HepG2 (cell line): Measurements from ENCODE around the gene OR13C2. TPM values are rescaled to one million over a fixed set of nuclear protein-coding genes. Genes with fewer than 3 reads are reported as not detected.

ENCODE experiments used
- ATAC-seq: fragments of 200-7000 bp; cut with Tn5 transposase; 3 replicates; pipeline ENCODE4 v1.9.1; 2020; ENCODE audit warnings: mild to moderate bottlenecking, moderate library complexity
- BruUV-seq: library from RNA; stranded (reverse); fragments of 400-500 nt; replicated peaks from 2 replicates; lab custom pipeline; 2021; lab: Mats Ljungman, UMichigan
- CTCF ChIA-PET: fragments of 300-600 bp; formaldehyde crosslinking; extraction: SDS; loops from one replicate; lab custom pipeline; 2021; ENCODE audit warnings: low total read pairs, inconsistent platforms, low intra/inter-chr PET ratio; lab: Yijun Ruan, JAX
- POLR2A ChIA-PET: fragments of 350-600 bp; sonication (Branson Sonifier 250); formaldehyde crosslinking; loops from one replicate; lab custom pipeline; 2020; ENCODE audit warnings: antibody characterized with exemption, inconsistent platforms; lab: Yijun Ruan, JAX
- DNase-seq: peaks from one replicate; pipeline ENCODE4 v3.0.0-alpha.2; 2015; ENCODE audit warnings: low spot score
- FAIRE-seq: peaks from 3 replicates; lab custom pipeline; 2011; peaks lifted over from hg19 to GRCh38; lab: Jason Lieb, UNC
- H2AFZ ChIP-seq: one replicate; pipeline ENCODE4 v1.6.1; 2011; ENCODE audit warnings: low read length, inconsistent platforms
- H3K27ac ChIP-seq: fragments of 300-600 bp; 3 replicates; pipeline ENCODE4 v1.8.0; 2011; ENCODE audit warnings: mixed run types, mild to moderate bottlenecking, mixed read lengths, low read length, inconsistent platforms; ENCODE audit not compliant: insufficient read depth; ENCODE audit errors: extremely low read length
- H3K27me3 ChIP-seq, 2 experiments: fragments of 200-600 bp in 1 of 2; 2 replicates in 1 of 2; 3 replicates in 1 of 2; pipeline versions ENCODE4 v1.6.0 to v1.8.0; 2011; ENCODE audit warnings: low read length in 2 of 2, mild to moderate bottlenecking in 2 of 2, moderate library complexity in 2 of 2, inconsistent platforms in 1 of 2; ENCODE audit not compliant: insufficient read depth in 2 of 2, control insufficient read depth in 1 of 2
- H3K36me3 ChIP-seq, 2 experiments: fragments of 200-600 bp in 1 of 2; replicated peaks in 1 of 2; 2 replicates in 1 of 2; 3 replicates in 1 of 2; pipeline versions ENCODE4 v1.5.1 to v1.8.0; 2011; ENCODE audit warnings: low read length in 2 of 2, inconsistent platforms in 1 of 2; ENCODE audit not compliant: insufficient read depth in 2 of 2, control insufficient read depth in 1 of 2
- H3K4me1 ChIP-seq: 2 replicates; pipeline ENCODE4 v1.5.1; 2012; ENCODE audit warnings: low read length, inconsistent platforms; ENCODE audit not compliant: insufficient read depth
- H3K4me2 ChIP-seq: 2 replicates; pipeline ENCODE4 v1.6.0; 2011; ENCODE audit warnings: low read depth, low read length, inconsistent platforms
- H3K4me3 ChIP-seq, 3 experiments: fragments of 200-600 bp in 1 of 3; sonication (generic), shearing (Covaris generic) in 1 of 3; replicated peaks in 1 of 3; 2 replicates each; pipeline ENCODE4 v1.5.1; 2011 to 2016; ENCODE audit warnings: low read length in 3 of 3, inconsistent platforms in 2 of 3, low read depth in 2 of 3, mild to moderate bottlenecking in 2 of 3, control low read depth in 1 of 3, mixed read lengths in 1 of 3; ENCODE audit not compliant: insufficient read depth in 1 of 3
- H3K79me2 ChIP-seq: one replicate; pipeline ENCODE4 v1.6.1; 2011; ENCODE audit warnings: low read length, inconsistent platforms; ENCODE audit not compliant: insufficient read depth
- H3K9ac ChIP-seq: 2 replicates; pipeline ENCODE4 v1.6.0; 2011; ENCODE audit warnings: mild to moderate bottlenecking, low read depth, low read length, inconsistent platforms; ENCODE audit not compliant: insufficient read depth
- H3K9me3 ChIP-seq: 2 replicates; pipeline ENCODE4 v1.5.1; 2012; ENCODE audit warnings: mild to moderate bottlenecking, low read length
- H4K20me1 ChIP-seq: 2 replicates; pipeline ENCODE4 v1.6.0; 2011; ENCODE audit warnings: inconsistent platforms, mild to moderate bottlenecking, low read length, moderate library complexity; ENCODE audit not compliant: insufficient read depth
- ATF7 ChIP-seq, 2 experiments: fragments of 450-650 bp in 1 of 2; sonication (generic) in 1 of 2; formaldehyde crosslinking in 1 of 2; IDR thresholded peaks; 2 replicates each; pipeline versions ENCODE4 v1.4.0 to v1.6.1; 2016 to 2020; ENCODE audit warnings: antibody characterized with exemption in 1 of 2, mild to moderate bottlenecking in 1 of 2, missing genetic modification reagents in 1 of 2
- CEBPB ChIP-seq: IDR thresholded peaks from 2 replicates; pipeline ENCODE4 v1.6.1; 2011; ENCODE audit warnings: low read depth, low read length, improper control_type of control experiment, borderline replicate concordance
- MBNL3 ChIP-seq: fragments of 250-450 bp; sonication (Bioruptor Pico); conservative IDR thresholded peaks from 2 replicates; pipeline ENCODE4 v1.8.0; 2022; ENCODE audit warnings: mild to moderate bottlenecking, inconsistent platforms
- WGBS: methylation state at CpG from one replicate; pipeline ENCODE4 v1.1.6; 2017; ENCODE audit warnings: low lambda C conversion rate; 5-methylcytosine and 5-hydroxymethylcytosine counted together
- in situ Hi-C: cut with HindIII; loops from 2 replicates; pipeline ENCODE4 v1.10.0; 2017; ENCODE audit warnings: low pct_unique_long_range_greater_than_20kb; ENCODE audit not compliant: extremely low pct_ligation_motif_present
- intact Hi-C: fragments of 100-400 bp; cut with micrococcal nuclease; formaldehyde crosslinking; loops from one replicate; pipeline ENCODE4 v1.10.0; 2022; ENCODE audit not compliant: unreplicated experiment
- polyA plus RNA-seq, 8 experiments: library from polyadenylated mRNA; depleted of rRNA in 3 of 8; stranded (reverse) in 7 of 8; unstranded in 1 of 8; fragments of >200 nt; fragmentation: Illumina TruSeq in 4 of 8; extraction: Trizol in 4 of 8; gene quantifications; 2 replicates each; pipeline versions ENCODE4 v1.2.1 to v1.2.3, GENCODE V29; 2011 to 2016; ENCODE audit warnings: low read depth in 4 of 8, missing spikeins in 1 of 8, mixed read lengths in 1 of 8; ENCODE audit not compliant: insufficient read depth in 1 of 8
- total RNA-seq, 5 experiments: library from RNA; depleted of rRNA; stranded (reverse); fragments of >200 nt; fragmentation: Illumina TruSeq; extraction: Trizol; gene quantifications; 2 replicates each; pipeline ENCODE4 v1.2.3, GENCODE V29; 2016; ENCODE audit warnings: low read depth in 1 of 5
- TF ChIP-seq, protein P1 (sequence below): sonication (generic); formaldehyde crosslinking; IDR thresholded peaks from 2 replicates; pipeline ENCODE4 v1.4.0; 2020; ENCODE audit warnings: missing genetic modification reagents

Gene OR13C2
- total and polyA plus RNA-seq, 2 of the 13 experiments (the other 11 are each of a cell fraction or from before 2014, with no cell fraction given), result not detected

DNA sequence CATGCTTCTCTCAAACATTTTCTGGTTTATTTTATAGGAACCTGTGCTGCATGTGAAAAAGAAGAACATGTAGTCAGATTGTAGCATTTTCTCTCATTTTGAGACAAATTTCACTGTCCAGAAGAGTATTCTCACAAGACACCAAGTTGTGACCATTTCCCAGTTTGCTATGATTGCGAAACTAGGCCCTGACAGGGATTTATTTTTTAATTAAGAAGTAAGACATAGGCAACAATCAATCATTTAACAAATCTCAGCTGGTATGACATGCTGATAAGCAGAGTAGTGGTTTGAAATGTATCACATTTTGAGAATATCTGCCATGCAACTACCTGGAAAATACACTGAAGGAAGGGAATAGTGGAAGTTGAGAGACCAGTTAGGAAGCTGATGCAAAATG lies 24.9 kb downstream of the OR13C2 start:
- ATAC-seq, result no peak
- Histone ChIP-seq H4K20me1 (no peaks in the 10 kb centered on the region), H3K9ac (no peak overlapping the region), H2AFZ (no peak overlapping the region), H3K9me3 (no peaks in the 10 kb centered on the region), H3K79me2 (no peaks in the 10 kb centered on the region), H3K36me3 (no peaks in the 10 kb centered on the region), H3K27ac (no peak overlapping the region), H3K4me2 (no peak overlapping the region), H3K4me1 (no peaks in the 10 kb centered on the region), H3K4me3 (no peak overlapping the region), H3K27me3 (no peaks in the 10 kb centered on the region)
- 0% methylated on average over 1 of the region's 1 CpG for whole genome bisulfite sequencing
- TF ChIP-seq, protein P1, sequence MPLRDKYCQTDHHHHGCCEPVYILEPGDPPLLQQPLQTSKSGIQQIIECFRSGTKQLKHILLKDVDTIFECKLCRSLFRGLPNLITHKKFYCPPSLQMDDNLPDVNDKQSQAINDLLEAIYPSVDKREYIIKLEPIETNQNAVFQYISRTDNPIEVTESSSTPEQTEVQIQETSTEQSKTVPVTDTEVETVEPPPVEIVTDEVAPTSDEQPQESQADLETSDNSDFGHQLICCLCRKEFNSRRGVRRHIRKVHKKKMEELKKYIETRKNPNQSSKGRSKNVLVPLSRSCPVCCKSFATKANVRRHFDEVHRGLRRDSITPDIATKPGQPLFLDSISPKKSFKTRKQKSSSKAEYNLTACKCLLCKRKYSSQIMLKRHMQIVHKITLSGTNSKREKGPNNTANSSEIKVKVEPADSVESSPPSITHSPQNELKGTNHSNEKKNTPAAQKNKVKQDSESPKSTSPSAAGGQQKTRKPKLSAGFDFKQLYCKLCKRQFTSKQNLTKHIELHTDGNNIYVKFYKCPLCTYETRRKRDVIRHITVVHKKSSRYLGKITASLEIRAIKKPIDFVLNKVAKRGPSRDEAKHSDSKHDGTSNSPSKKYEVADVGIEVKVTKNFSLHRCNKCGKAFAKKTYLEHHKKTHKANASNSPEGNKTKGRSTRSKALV, result no peak
- POLR2A ChIA-PET, result no interaction called here
- DNase-seq, result no peak
- intact Hi-C loops, result no loop called here
- CTCF ChIA-PET, result no interaction called here
- no TSS peak for BruUV-seq
- no peak for FAIRE-seq
- in situ Hi-C loops, result no loop called here

DNA sequence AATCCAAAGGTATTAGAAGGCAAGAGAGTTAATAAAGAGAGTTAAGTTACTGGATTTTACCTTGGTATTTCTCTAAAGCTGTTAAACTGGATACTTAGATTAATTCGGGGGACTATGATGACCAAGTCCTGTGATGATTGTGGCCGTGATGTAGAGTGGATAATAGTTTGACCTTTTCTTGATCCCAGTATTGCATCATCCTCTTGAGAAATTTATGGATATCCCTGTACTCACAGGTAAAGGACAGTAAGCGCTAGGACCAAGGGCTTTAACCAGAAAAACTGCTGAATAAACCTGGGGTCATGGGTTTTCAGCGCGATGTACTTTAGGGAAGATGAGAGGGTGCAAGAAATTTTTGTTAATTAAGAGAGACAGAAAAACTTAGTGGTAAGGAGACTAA lies 28.2 kb downstream of the OR13C2 start:
- ATAC-seq, result no peak
- H3K4me3 ChIP-seq, result no peak overlapping the region
- TF ChIP-seq CEBPB, result peak; percentile 72
- TF ChIP-seq ATF7 (IDR thresholded peaks at IDR 0.05), result peak; percentile 56
- TF ChIP-seq ATF7 (CRISPR knock-in tag; IDR thresholded peaks at IDR 0.05), result no peak
- no peak for TF ChIP-seq MBNL3
- TF ChIP-seq, all 625 proteins: peak for 2
- POLR2A ChIA-PET, result no interaction called here
- no TSS peak for BruUV-seq
- WGBS, result 41% methylated on average over 5 of the region's 5 CpGs
- no peak overlapping the region for H3K9ac ChIP-seq
- in situ Hi-C loops (no loop called here), intact Hi-C loops (no loop called here)
- H3K27ac ChIP-seq, result no peak overlapping the region
- no peak overlapping the region for H2AFZ ChIP-seq
- no peaks in the 10 kb centered on the region for H3K27me3 ChIP-seq
- no peaks in the 10 kb centered on the region for H4K20me1 ChIP-seq
- CTCF ChIA-PET, result no interaction called here
- FAIRE-seq (no peak), DNase-seq (no peak)
- H3K79me2 ChIP-seq, result no peaks in the 10 kb centered on the region
- H3K36me3 ChIP-seq, result no peaks in the 10 kb centered on the region
- no peak overlapping the region for H3K4me2 ChIP-seq
- no peaks in the 10 kb centered on the region for H3K9me3 ChIP-seq
- H3K4me1 ChIP-seq, result no peaks in the 10 kb centered on the region
